Stimulated activated memory B cell treated with anti-CD40 and anti-IgM and Interleukin-4, amounts not matched to agents 10 μg/mL and 1 μg/mL and 100 μg/mL, for 72 hours (primary cell): ENCODE results near the gene RNF112.

Experiments used
- ATAC-seq: fragments of 150-1000 bp; cut with Tn5 transposase; 2 replicates; pipeline ENCODE4 v1.10.0; 2021
- H3K27ac Mint-ChIP-seq: one replicate; pipeline ENCODE4 v1.8.0; 2022; ENCODE audit warnings: mild to moderate bottlenecking, mixed read lengths
- H3K27me3 Mint-ChIP-seq: one replicate; pipeline ENCODE4 v1.8.0; 2022; ENCODE audit warnings: mixed read lengths
- H3K36me3 Mint-ChIP-seq: one replicate; pipeline ENCODE4 v1.8.0; 2022; ENCODE audit warnings: mixed read lengths
- H3K4me1 Mint-ChIP-seq: one replicate; pipeline ENCODE4 v1.8.0; 2022; ENCODE audit warnings: mixed read lengths
- H3K4me3 Mint-ChIP-seq: one replicate; pipeline ENCODE4 v1.8.0; 2022; ENCODE audit warnings: mild to moderate bottlenecking, moderate library complexity, mixed read lengths
- H3K9me3 Mint-ChIP-seq: one replicate; pipeline ENCODE4 v1.8.0; 2022; ENCODE audit warnings: mixed read lengths

RNF112 gene, protein sequence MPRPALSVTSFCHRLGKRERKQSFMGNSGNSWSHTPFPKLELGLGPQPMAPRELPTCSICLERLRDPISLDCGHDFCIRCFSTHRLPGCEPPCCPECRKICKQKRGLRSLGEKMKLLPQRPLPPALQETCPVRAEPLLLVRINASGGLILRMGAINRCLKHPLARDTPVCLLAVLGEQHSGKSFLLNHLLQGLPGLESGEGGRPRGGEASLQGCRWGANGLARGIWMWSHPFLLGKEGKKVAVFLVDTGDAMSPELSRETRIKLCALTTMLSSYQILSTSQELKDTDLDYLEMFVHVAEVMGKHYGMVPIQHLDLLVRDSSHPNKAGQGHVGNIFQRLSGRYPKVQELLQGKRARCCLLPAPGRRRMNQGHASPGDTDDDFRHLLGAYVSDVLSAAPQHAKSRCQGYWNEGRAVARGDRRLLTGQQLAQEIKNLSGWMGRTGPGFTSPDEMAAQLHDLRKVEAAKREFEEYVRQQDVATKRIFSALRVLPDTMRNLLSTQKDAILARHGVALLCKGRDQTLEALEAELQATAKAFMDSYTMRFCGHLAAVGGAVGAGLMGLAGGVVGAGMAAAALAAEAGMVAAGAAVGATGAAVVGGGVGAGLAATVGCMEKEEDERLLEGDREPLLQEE

GRCh38 chr17:19410875-19411620, at the start of gene RNF112:
Gene RNF112 (plus strand): TSS chr17:19411232. CDS start chr17:19411409, 177 bp downstream.
- Mint-ChIP-seq H3K36me3 (no peaks in the 10 kb centered on the region), H3K4me3 (no peak within 1 kb of the TSS), H3K27ac (no peak within 1 kb of the TSS), H3K9me3 (no peaks in the 10 kb centered on the region), H3K4me1 (no peaks in the 10 kb centered on the region), H3K27me3 (peaks cover 34% of the 10 kb centered on the region)
- ATAC-seq: no peak

DNA sequence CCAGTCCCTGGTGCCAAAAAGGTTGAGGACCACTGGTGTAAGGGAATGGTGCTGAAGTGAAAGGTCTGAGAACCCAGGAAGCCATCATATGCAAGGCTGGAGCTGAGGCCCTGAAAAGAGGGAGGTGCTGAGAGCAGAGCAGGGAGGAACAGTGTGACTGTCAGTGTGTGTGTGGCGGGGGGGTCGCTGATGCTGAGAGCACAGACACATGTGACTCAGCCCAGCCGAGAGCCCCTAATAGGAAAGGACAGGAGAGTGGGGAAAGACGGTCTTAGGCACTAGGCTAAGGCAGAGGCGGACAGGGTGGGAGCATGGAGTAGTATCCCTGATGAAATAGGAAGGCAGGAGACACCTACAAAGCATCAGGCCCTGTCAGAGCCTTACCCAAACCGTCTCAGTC, 49.7 kb upstream of the RNF112 start:
- Mint-ChIP-seq H3K27me3 (peaks cover 8% of the 10 kb centered on the region), H3K4me3 (peak overlapping the region; percentile 10), H3K4me1 (peaks cover 15% of the 10 kb centered on the region), H3K9me3 (no peaks in the 10 kb centered on the region), H3K36me3 (no peaks in the 10 kb centered on the region), H3K27ac (no peak overlapping the region)
- ATAC-seq: no peak

- Mint-ChIP-seq H3K27me3 (peaks cover 8% of the 10 kb centered on the region), H3K36me3 (no peaks in the 10 kb centered on the region), H3K9me3 (no peaks in the 10 kb centered on the region), H3K27ac (no peak overlapping the region), H3K4me3 (peak overlapping the region; percentile 84), H3K4me1 (peaks cover 15% of the 10 kb centered on the region)
- ATAC-seq: no peak
Measured at GRCh38 chr17:19361944-19362276, 49.1 kb upstream of the RNF112 start.

- Mint-ChIP-seq H3K27ac (peak within 1 kb of the TSS; percentile 22), H3K4me1 (peaks cover 15% of the 10 kb centered on the region), H3K9me3 (no peaks in the 10 kb centered on the region), H3K27me3 (peaks cover 8% of the 10 kb centered on the region), H3K36me3 (no peaks in the 10 kb centered on the region), H3K4me3 (peak within 1 kb of the TSS; percentile 84)
- ATAC-seq: peak; percentile 92
Measured at GRCh38 chr17:19362277-19363113, 48.5 kb upstream of the RNF112 start, which contains the start of gene B9D1. Gene B9D1 (minus strand): TSS chr17:19362723. CDS start chr17:19362569, 154 bp downstream.

- ATAC-seq: no peak
- H3K4me1 Mint-ChIP-seq: peaks cover 21% of the 10 kb centered on the region
- peak overlapping the region; percentile 84 for H3K4me3 Mint-ChIP-seq
- H3K36me3 Mint-ChIP-seq: no peaks in the 10 kb centered on the region
- H3K9me3 Mint-ChIP-seq: no peaks in the 10 kb centered on the region
- H3K27me3 Mint-ChIP-seq: peaks cover 8% of the 10 kb centered on the region
- peak overlapping the region; percentile 22 for H3K27ac Mint-ChIP-seq
Measured at GRCh38 chr17:19363114-19363438, 48.0 kb upstream of the RNF112 start.

- Mint-ChIP-seq H3K4me3 (no peak overlapping the region), H3K4me1 (peaks cover 26% of the 10 kb centered on the region), H3K27me3 (peaks cover 8% of the 10 kb centered on the region), H3K9me3 (no peaks in the 10 kb centered on the region), H3K36me3 (no peaks in the 10 kb centered on the region), H3K27ac (no peak overlapping the region)
- ATAC-seq: no peak
Measured at GRCh38 chr17:19363460-19364035, 47.5 kb upstream of the RNF112 start.

DNA sequence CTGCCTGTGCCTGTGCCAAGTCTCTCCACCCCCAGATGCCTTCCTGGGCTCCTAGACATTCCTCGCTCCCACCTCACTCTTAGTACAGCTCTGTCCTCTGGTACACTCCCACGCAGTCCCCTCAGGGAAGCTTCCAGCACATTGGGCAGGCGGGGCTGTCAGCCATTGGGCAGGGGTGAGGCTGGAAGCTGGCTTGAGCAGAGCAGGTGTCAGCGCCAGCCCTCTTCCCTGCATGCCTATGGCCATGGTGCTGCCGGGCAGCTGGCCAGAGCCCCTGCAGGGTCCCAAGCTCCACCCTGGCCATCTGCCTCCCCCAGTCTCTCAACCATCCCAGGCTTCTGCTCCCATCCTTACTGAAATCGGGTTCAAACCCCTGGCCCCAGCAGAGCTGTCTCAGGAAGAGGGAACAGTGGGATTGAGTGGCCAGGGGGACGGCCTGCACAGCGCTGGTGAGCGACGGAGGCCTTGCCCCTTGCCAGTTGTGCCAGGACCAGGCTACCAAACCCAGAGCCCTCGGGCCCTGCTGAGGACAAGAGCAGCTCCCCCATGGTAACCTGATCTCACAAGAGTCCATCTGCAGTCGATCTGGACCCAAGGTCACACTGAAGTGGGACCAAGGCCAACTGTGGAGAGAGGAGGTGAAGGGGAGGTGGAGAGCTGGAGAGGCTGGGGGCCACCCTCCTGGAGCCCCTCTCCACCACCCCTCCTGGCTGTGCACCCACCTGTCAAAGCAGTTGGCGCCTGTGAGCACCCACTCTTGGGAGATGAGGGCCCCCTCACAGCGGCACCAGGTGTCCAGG, 46.1 kb upstream of the RNF112 start:
- H3K9me3 Mint-ChIP-seq: no peaks in the 10 kb centered on the region
- ATAC-seq: no peak
- peaks cover 37% of the 10 kb centered on the region for H3K4me1 Mint-ChIP-seq
- no peak overlapping the region for H3K27ac Mint-ChIP-seq
- H3K4me3 Mint-ChIP-seq: no peak overlapping the region
- no peaks in the 10 kb centered on the region for H3K36me3 Mint-ChIP-seq
- no peaks in the 10 kb centered on the region for H3K27me3 Mint-ChIP-seq

- no peaks in the 10 kb centered on the region for H3K9me3 Mint-ChIP-seq
- H3K4me3 Mint-ChIP-seq: no peak overlapping the region
- no peaks in the 10 kb centered on the region for H3K36me3 Mint-ChIP-seq
- H3K27ac Mint-ChIP-seq: no peak overlapping the region
- no peaks in the 10 kb centered on the region for H3K27me3 Mint-ChIP-seq
- no peak for ATAC-seq
- H3K4me1 Mint-ChIP-seq: peaks cover 43% of the 10 kb centered on the region
Measured at GRCh38 chr17:19365499-19365817, 45.6 kb upstream of the RNF112 start.

GRCh38 chr17:19365833-19366636, 45.0 kb upstream of the RNF112 start:
- H3K9me3 Mint-ChIP-seq: no peaks in the 10 kb centered on the region
- no peak overlapping the region for H3K4me3 Mint-ChIP-seq
- no peak overlapping the region for H3K27ac Mint-ChIP-seq
- H3K27me3 Mint-ChIP-seq: no peaks in the 10 kb centered on the region
- no peaks in the 10 kb centered on the region for H3K36me3 Mint-ChIP-seq
- no peak for ATAC-seq
- H3K4me1 Mint-ChIP-seq: peaks cover 49% of the 10 kb centered on the region

DNA sequence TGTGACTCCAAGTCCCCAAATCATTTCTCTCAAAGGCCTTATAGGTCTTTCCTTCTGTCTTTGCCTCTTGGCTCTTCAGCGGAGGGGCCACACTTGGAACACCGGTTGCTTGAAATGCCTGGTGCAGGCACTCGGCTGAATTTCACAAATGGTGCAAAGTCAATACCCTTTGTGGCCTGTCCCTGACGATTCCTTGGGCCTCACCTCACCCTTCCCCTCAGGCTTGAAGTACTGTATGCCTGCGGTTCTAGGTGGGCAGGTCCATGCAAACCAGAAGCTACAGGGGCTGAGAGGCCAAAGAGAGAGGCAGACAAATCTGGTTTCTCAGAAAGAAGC, 44.4 kb upstream of the RNF112 start:
- Mint-ChIP-seq H3K4me1 (peaks cover 49% of the 10 kb centered on the region), H3K4me3 (no peak overlapping the region), H3K27me3 (no peaks in the 10 kb centered on the region), H3K9me3 (no peaks in the 10 kb centered on the region), H3K27ac (no peak overlapping the region), H3K36me3 (no peaks in the 10 kb centered on the region)
- ATAC-seq: no peak

DNA sequence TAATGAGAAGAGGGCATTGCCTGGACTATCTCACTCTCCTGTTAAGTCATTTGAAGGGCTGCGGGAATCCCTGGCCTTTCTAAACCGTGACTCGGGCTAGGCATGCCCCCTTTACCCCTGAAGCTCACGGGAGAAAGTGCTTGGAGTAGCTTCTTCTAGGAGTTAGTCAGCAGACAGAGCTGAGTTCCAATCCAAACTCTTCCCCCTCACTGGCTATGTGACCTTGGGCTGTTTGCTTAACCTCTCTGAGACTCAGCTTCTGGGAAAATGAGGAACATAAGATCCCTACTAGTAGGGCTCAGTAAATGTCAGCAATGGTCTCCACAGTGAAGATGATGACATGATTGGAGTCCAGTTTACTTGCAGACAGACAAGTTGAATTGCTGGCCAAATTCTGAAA, 42.8 kb upstream of the RNF112 start:
- Mint-ChIP-seq H3K4me1 (peaks cover 56% of the 10 kb centered on the region), H3K27ac (peak overlapping the region; percentile 35)

DNA sequence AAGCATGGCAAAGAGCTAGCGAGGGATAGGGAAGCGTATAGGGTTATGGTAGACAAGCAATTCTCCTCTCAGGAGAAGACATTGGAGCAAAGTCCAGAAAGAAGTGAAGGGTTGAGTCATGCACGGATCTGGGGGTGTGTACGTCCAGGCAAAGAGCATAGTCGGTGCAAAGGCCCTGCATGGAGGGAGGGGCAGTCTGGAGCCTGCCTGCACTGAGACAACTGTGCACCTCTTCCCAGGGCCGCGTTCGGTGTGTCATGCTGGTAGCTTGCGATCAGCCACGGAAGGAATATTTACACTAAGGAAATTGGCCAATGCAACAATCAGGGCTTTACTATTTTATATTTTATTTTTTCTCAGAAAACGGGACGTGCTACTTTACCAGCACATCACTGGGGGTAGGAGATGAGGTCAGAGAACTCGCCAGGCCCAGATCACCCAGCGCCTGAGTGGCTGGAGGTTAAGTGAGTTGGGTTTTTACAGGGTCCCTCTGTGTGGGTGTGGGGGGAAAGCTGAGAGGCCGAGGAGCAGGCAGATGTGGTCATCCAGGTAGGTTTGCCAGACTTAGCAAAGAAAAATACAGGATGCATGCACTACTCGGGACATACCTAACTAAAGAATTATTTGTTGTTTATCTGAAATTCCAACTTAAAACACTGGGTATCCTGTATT, 41.8 kb upstream of the RNF112 start:
- H3K4me1 Mint-ChIP-seq: peaks cover 59% of the 10 kb centered on the region
- no peak for ATAC-seq
- H3K27ac Mint-ChIP-seq: peak overlapping the region; percentile 80
- H3K9me3 Mint-ChIP-seq: no peaks in the 10 kb centered on the region
- H3K36me3 Mint-ChIP-seq: no peaks in the 10 kb centered on the region
- H3K27me3 Mint-ChIP-seq: no peaks in the 10 kb centered on the region
- no peak overlapping the region for H3K4me3 Mint-ChIP-seq

More for the DNA sequence above, 42.8 kb upstream of the RNF112 start:
- no peak for ATAC-seq
- Mint-ChIP-seq H3K27me3 (no peaks in the 10 kb centered on the region), H3K36me3 (no peaks in the 10 kb centered on the region), H3K9me3 (no peaks in the 10 kb centered on the region), H3K4me3 (no peak overlapping the region)

- Mint-ChIP-seq H3K4me1 (peaks cover 59% of the 10 kb centered on the region), H3K4me3 (peak overlapping the region; percentile 53), H3K27ac (peak overlapping the region; percentile 80), H3K9me3 (no peaks in the 10 kb centered on the region), H3K27me3 (no peaks in the 10 kb centered on the region), H3K36me3 (no peaks in the 10 kb centered on the region)
- peak; percentile 41 for ATAC-seq
Measured at GRCh38 chr17:19369846-19370492, 41.1 kb upstream of the RNF112 start.
